ENCODE results near the gene SMPD2.

Gene SMPD2

GRCh38 chr6:109440331-109441068 is at the start of gene SMPD2, which contains the start of gene PPIL6:
Gene SMPD2, plus strand, starts transcription at chr6:109440724. Its CDS starts 398 bp downstream, at chr6:109441122.
Gene PPIL6, minus strand, starts transcription at chr6:109440628. Its CDS starts 38 bp downstream, at chr6:109440590.
- peak; percentile 76 for DNase-seq (ENCODE audit: low read depth)

- no peak for DNase-seq (ENCODE audit: low read depth)
Measured at GRCh38 chr6:109393157-109393885, 47.2 kb upstream of the SMPD2 start.

GRCh38 chr6:109393886-109394281 is 46.6 kb upstream of the SMPD2 start:
- no peak for DNase-seq (ENCODE audit: low read depth)

DNA sequence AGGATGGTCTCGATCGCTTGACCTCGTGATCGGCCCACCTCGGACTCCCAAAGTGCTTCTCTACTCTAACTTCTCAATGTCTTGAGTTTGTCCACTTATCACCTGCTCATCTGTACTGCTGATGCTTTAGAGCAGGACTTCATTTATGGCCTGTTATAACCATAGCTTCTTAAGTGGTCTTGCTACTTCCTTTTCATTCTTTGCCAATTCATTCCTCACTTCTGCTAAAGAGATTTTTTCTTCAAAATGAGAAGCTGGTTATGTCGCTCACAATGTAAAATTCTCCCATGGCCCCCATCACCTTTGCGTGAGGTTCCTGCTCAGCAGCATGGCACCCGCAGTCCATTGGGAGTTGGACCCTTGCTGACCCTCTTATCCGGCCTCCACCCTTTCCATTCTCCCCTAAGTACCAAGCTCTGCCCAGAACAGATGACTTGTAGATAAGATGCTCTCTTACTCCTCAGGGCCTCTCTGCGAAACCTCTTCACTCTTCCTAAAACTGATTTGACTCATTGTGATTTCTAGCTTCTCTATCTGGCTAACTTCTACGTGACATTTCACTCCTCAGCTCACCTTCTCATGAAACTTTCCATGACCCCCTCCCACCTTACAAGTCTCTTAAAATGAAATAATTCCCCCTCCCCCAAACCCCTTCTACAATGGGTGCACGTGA is 44.3 kb upstream of the SMPD2 start:
- no peak for DNase-seq (ENCODE audit: low read depth)

DNA sequence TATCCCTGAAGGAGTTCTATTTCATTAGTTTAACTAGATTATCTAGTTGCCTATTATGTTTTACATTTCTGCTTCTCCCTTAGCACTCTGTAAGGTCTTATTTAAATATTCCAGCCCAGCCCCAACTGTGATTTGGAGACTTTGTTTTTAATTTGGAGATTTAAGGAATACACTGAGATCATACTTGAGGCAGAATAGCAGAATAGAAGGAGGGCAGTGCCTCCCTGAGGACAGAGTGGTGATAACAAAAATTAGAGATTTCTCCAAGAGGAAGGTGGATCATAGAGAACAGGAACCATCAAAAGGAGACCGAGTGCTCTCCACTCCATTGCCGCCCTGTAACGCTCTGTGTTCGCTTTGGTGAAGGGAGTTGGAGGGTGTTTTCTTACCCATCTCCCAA is 43.5 kb upstream of the SMPD2 start:
- DNase-seq (ENCODE audit: low read depth): no peak

DNA sequence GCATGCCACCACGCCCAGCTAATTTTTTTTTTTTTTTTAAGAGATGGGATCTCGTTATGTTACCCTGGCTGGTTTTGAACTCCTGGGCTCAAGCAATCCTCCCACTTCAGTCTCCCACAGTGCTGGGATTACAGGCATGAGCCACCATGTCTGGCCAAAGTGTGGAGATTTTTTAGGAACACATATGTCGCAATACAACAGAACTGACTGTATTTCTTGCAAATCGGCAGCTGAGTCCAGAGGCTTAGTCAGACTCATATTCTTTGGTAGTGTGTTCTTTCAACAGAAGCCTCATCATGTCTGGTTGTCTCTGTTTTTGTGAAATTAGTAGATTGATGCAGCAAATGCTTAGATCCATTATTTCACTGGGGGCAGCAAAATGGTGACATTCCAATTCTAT is 34.3 kb upstream of the SMPD2 start:
- no peak for DNase-seq (ENCODE audit: low read depth)

GRCh38 chr6:109411034-109411433 is 29.5 kb upstream of the SMPD2 start:
- no peak for DNase-seq (ENCODE audit: low read depth)

GRCh38 chr6:109417646-109418045 is 22.9 kb upstream of the SMPD2 start:
- DNase-seq (ENCODE audit: low read depth): no peak

- no peak for DNase-seq (ENCODE audit: low read depth)
Measured at GRCh38 chr6:109420751-109421150, 19.8 kb upstream of the SMPD2 start.

DNA sequence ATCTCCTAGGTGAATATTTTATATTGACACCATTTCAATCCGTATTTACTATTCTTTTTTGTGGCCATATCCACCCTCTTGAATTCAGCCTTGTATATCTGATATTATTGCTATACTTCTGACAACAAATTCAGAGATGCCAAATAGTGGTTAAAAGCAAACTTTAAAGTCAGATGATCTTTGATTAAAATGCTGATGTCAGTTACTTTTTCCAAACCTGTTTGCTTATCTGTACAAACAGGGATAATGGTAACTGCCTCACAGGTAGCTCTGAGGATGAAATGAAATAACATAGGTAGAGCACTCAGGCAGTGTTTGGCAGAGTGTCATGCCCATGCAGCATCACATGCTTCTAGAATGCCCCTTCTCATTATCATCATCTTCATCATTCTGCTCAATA is 19.3 kb upstream of the SMPD2 start:
- DNase-seq (ENCODE audit: low read depth): no peak

DNA sequence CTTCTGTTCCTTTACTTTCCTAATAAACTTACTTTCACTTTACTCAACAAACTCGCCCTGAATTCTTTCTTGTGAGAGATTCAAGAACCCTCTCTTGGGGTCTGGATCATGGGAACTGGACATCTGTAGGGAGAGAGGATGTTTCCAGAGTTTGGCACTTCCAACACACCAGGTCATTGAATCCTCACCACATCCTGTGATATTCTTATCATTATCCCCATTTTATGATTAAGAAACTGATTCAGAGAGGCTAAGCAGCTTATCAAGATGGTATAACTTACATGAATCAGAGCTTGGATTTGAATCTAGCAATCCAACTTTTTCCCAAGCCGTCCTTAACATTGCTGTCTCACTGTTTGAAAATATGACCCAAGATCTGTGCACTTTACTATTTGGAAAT is 15.6 kb upstream of the SMPD2 start:
- no peak for DNase-seq (ENCODE audit: low read depth)

DNA sequence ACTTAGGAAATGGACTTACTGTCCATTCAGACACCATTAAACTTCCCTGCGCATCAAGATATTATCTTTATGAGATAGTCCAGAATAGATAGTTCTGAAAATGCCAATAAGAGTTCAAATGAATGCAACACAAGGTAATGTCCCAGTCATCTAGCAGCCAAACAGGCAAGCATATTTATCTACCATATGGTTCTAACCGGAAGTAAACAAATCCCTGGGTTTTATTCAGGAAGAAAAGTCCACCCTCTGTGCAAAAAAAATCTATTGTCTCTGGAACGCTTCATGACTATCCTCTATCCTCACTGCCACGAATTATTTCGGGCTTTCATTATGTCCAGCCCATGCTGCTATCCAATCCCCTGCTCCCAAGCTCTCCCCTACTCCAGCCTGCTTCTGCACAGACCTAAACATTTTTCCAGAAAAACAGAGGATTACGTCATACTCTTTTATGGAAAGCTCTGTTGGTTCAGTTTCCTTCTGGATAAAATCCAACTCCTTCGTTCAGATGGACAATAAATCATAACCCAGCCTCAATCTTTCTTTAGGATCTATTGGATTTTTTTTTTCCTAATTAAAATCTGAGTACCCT is 11.5 kb upstream of the SMPD2 start:
- DNase-seq (ENCODE audit: low read depth): no peak

DNA sequence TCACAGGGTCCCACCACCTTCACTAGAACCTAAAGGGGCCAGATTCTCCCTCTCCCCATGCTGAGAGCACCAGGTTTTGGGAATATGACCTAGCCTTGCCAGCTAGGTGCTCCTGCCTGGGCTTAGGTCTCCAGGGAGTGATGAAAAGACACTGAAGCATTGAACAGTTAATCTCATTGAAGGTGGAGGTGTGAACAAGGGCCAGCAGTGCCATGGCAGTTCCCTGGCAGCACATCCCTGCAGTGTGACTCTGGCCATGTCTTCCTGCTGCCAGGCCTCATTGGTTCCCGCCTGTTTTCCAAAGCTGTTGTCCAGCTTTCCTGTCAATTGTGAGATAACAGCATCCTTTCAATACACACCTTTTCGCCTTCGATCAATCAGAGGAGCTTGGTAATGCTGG is 11.0 kb upstream of the SMPD2 start:
- no peak for DNase-seq (ENCODE audit: low read depth)

GRCh38 chr6:109434456-109434855 is 6.1 kb upstream of the SMPD2 start:
- DNase-seq (ENCODE audit: low read depth): no peak

- DNase-seq (ENCODE audit: low read depth): no peak
Measured at GRCh38 chr6:109436041-109436440, 4.5 kb upstream of the SMPD2 start.

DNA sequence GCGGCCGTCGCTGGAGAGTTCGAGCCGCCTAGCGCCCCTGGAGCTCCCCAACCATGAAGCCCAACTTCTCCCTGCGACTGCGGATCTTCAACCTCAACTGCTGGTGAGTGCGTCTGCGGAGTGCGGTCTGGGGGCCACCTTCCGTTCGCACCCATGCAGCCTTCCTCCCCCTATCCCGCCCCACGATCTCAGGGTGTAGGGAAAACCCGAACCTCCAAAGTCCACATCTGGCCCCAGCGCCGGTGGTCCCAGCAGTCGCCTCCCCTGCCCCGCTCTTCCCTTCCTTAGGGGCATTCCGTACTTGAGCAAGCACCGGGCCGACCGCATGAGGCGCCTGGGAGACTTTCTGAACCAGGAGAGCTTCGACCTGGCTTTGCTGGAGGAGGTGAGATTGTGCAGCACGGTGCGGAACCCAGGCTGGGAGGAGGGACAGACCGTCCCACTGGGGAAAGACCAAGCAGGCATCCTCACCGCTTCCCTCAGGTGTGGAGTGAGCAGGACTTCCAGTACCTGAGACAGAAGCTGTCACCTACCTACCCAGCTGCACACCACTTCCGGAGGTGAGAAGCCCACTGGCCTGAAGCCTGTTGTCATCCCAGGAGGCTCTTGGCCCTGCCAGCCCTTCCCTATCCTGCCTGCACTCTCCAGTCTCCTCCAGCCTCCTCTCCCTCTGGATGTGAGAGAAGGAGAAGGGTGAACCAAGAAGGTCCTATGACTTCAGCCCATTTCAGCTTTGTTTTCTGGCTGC is 719 bp downstream of the SMPD2 start:
- DNase-seq (ENCODE audit: low read depth): peak; percentile 33

DNA sequence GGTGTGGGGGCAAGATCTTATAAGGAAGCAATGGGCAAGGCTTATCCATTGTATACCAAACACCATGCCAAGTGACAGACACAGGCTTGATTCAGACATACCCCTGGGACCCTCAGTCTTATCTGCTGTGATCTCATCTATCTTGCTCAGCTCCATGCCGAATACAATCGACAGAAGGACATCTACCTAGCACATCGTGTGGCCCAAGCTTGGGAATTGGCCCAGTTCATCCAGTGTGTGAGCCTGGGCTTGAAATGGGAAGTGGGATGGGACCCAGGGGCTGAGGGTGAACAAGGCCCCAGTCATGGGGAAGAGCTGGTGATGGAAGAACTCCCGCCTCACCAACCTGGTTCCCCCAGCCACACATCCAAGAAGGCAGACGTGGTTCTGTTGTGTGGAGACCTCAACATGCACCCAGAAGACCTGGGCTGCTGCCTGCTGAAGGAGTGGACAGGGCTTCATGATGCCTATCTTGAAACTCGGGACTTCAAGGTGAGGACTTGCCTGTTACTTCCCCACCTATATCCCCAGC is 1.9 kb downstream of the SMPD2 start:
- no peak for DNase-seq (ENCODE audit: low read depth)

- DNase-seq (ENCODE audit: low read depth): no peak
Measured at GRCh38 chr6:109443425-109443950, 3.0 kb downstream of the SMPD2 start.

GRCh38 chr6:109445382-109445781 is 4.9 kb downstream of the SMPD2 start:
- DNase-seq (ENCODE audit: low read depth): no peak

DNA sequence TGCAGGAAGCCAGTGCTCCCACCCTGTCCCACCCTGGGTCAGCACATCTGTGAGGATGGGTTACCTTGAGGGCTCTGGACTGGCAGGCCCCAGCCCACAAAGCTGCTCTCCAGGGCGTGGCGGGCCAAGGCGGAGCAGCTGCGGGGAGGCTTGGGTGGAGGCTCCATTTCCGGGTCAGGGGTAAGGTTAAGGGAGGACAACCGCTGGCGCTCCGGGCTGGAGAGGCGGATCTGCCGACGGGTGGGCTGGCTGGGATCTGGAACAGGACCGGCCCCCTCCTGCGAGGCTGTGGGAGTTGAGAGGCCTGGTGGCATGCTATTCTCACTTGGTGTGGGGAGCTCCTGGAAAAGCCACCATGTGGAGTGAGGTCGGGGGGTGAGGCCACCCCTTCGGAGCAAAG is 5.5 kb downstream of the SMPD2 start:
- DNase-seq (ENCODE audit: low read depth): no peak

DNA sequence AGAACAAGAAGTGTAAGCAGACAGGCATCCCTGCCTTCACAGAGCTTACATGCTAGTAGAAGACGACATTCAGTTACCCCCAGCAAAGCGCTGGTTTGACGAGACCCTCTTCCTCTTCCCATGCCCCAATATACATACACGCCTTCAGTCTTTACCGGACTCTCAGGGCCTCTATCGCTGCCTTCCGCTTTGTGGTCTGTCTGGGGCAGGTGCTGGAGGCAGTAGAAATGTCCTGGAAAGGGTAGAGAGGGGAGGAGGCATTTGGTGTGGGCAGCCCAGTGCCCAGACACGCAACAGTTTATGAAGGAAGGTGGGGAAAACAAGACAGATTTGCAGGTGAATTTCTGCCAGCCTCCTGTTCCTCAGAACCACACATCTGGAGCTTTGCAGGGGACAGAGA is 6.0 kb downstream of the SMPD2 start:
- no peak for DNase-seq (ENCODE audit: low read depth)
